Heart right ventricle (tissue), 16 donors: ENCODE results near the gene COG5. TPM values are rescaled to one million over a fixed set of nuclear protein-coding genes. Genes with fewer than 3 reads are reported as not detected.

ENCODE experiments used
- ATAC-seq, 8 donors: fragments of 200-7000 bp; cut with Tn5 transposase; one replicate each; pipeline ENCODE4 v1.9.1; 2020; ENCODE audit warnings: mild to moderate bottlenecking in 8 of 8, moderate library complexity in 8 of 8, moderate number of reproducible peaks in 1 of 8
- DNase-seq, 2 donors: peaks; one replicate each; pipeline ENCODE4 v3.0.0-alpha.2; 2020
- H3K27ac ChIP-seq, 10 donors: fragments of 200-600 bp; sonication (generic) in 2 of 10; one replicate each; pipeline versions ENCODE4 v1.5.0 to v1.8.0; 2020 to 2022; ENCODE audit warnings: mild to moderate bottlenecking in 3 of 10
- H3K27me3 ChIP-seq, 7 donors: fragments of 200-600 bp; one replicate each; pipeline ENCODE4 v1.8.0; 2021 to 2022; ENCODE audit warnings: mild to moderate bottlenecking in 2 of 7
- H3K36me3 ChIP-seq, 9 donors: fragments of 200-600 bp; sonication (generic) in 1 of 9; one replicate each; pipeline versions ENCODE4 v1.5.0 to v1.8.0; 2020 to 2022; ENCODE audit warnings: mild to moderate bottlenecking in 2 of 9
- H3K4me1 ChIP-seq, 9 donors: fragments of 200-600 bp; sonication (generic) in 1 of 9; one replicate each; pipeline versions ENCODE4 v1.5.0 to v1.8.0; 2020 to 2022; ENCODE audit warnings: mild to moderate bottlenecking in 4 of 9
- H3K4me3 ChIP-seq, 10 donors: fragments of 200-600 bp; sonication (generic) in 2 of 10; one replicate each; pipeline versions ENCODE4 v1.5.0 to v1.8.0; 2020 to 2022; ENCODE audit warnings: mild to moderate bottlenecking in 7 of 10, moderate library complexity in 2 of 10
- H3K9me3 ChIP-seq, 11 donors: fragments of 200-600 bp in 10 of 11; sonication (generic) in 2 of 11; one replicate each; pipeline versions ENCODE4 v1.5.0 to v1.8.0; 2013 to 2022; ENCODE audit warnings: mild to moderate bottlenecking in 2 of 11, control low read depth in 1 of 11, moderate library complexity in 1 of 11
- WGBS, 2 donors: extraction: QIAGEN DNeasy Blood & Tissue Kit; methylation state at CpG; one replicate each; pipeline ENCODE4 v1.1.7; 2013; ENCODE audit warnings: inconsistent platforms in 1 of 2; 5-methylcytosine and 5-hydroxymethylcytosine counted together
- intact Hi-C, 10 donors: fragments of 100-400 bp; cut with DNase I; formaldehyde crosslinking; loops; one replicate each; pipeline versions ENCODE4 v1.11.1 to v1.14.2; 2022
- polyA plus RNA-seq, 2 donors: library from polyadenylated mRNA; stranded (reverse); fragments of 200-250 nt; gene quantifications; one replicate each; pipeline ENCODE4 v1.2.3, GENCODE V29; 2013
- total RNA-seq, 10 donors: library from RNA; stranded (reverse); fragmentation: NEBNext Ultra II Directional in 3 of 10; extraction: Animal tissue kit (Norgen Biotek cat#: 25700) in 3 of 10; gene quantifications; one replicate each; pipeline versions ENCODE4 v1.2.1 to v1.2.4, GENCODE V29; 2021 to 2023
- TF ChIP-seq, protein P1 (sequence below), 9 donors: fragments of 200-600 bp; sonication (generic) in 2 of 9; IDR thresholded peaks; one replicate each; pipeline versions ENCODE4 v1.5.0 to v1.8.0; 2021 to 2022; ENCODE audit warnings: antibody characterized with exemption in 9 of 9, mild to moderate bottlenecking in 5 of 9, moderate library complexity in 1 of 9
- donor health status: Arrhythmogenic right ventricular cardiomyopathy.
- donor health status: ischemic (EF 13 %, LVEDD 7.1; RV severe dilation, severe dysfunction).
- donor health status: healthy with polysubstance abuse.
- donor health status: DM: no; HTN: yes; CAD: no.
- donor health status: DM: no; HTN: no; CAD: no.
- donor health status: ischemic (EF 25% LVEDD 6.9; RV normal size, moderate dysfunction).
- donor health status: ischemic (EF 25% LVEDD 5.7; RV mildly dilated, moderate dysfunction).
- donor health status: healthy.
- donor health status: DM: yes; HTN: yes; CAD: no.
- donor health status: Ischemic cardiomyopathy.
- donor health status: ischemic (EF 35%, LVEDD 5.7; RV mildly dilated, moderate dysfunction).
- donor health status: nonischemic (EF 11% LVEDD 7.7; RV severe dilation, severe dysfunction).
- donor health status: DM: yes; HTN: yes; CAD: no.
- donor health status: PGD.
- donor health status: ischemic (EF 29% LVEDD 5.4; RV normal size, mild dysfunction).
- donor health status: nonischemic (EF 23%, LVEDD 6.1; RV moderate dilation, normal function).

Gene COG5
- total and polyA plus RNA-seq, 12 donors, result 8.4 to 65.8 (median 52.2) TPM

- 100% methylated on average over 1 of the region's 1 CpG for WGBS, 2 donors
- H3K4me3 ChIP-seq, result no peak overlapping the region
- H3K27me3 ChIP-seq, result no peaks in the 10 kb centered on the region
- no peak overlapping the region for H3K27ac ChIP-seq
- intact Hi-C loops, result no loop called here
- H3K4me1 ChIP-seq, result peaks cover 0 to 10% (median 0%) of the 10 kb centered on the region in 9 donors
- H3K36me3 ChIP-seq, result peaks cover 0 to 11% (median 0%) of the 10 kb centered on the region in 9 donors
- TF ChIP-seq, protein P1, sequence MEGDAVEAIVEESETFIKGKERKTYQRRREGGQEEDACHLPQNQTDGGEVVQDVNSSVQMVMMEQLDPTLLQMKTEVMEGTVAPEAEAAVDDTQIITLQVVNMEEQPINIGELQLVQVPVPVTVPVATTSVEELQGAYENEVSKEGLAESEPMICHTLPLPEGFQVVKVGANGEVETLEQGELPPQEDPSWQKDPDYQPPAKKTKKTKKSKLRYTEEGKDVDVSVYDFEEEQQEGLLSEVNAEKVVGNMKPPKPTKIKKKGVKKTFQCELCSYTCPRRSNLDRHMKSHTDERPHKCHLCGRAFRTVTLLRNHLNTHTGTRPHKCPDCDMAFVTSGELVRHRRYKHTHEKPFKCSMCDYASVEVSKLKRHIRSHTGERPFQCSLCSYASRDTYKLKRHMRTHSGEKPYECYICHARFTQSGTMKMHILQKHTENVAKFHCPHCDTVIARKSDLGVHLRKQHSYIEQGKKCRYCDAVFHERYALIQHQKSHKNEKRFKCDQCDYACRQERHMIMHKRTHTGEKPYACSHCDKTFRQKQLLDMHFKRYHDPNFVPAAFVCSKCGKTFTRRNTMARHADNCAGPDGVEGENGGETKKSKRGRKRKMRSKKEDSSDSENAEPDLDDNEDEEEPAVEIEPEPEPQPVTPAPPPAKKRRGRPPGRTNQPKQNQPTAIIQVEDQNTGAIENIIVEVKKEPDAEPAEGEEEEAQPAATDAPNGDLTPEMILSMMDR (IDR thresholded peaks at IDR 0.05), result no peak
- H3K9me3 ChIP-seq, result peaks cover 0 to 5% (median 0%) of the 10 kb centered on the region in 11 donors
- no peak for DNase-seq
- ATAC-seq, result no peak
These were observed 117.2 kb downstream of the COG5 start for GRCh38 chr7:107446531-107446930.

- Histone ChIP-seq H3K4me3 (no peak overlapping the region), H3K27ac (no peak overlapping the region), H3K27me3 (no peaks in the 10 kb centered on the region), H3K9me3 (peaks cover 0 to 5% (median 0%) of the 10 kb centered on the region in 11 donors), H3K36me3 (no peaks in the 10 kb centered on the region), H3K4me1 (peaks cover 0 to 10% (median 0%) of the 10 kb centered on the region in 9 donors)
- TF ChIP-seq, protein P1 (IDR thresholded peaks at IDR 0.05), result no peak
- ATAC-seq (no peak), DNase-seq (no peak)
- 98 to 100% methylated on average over 1 of the region's 1 CpG for WGBS, 2 donors
- intact Hi-C loops, result no loop called here
These were observed 121.0 kb downstream of the COG5 start for GRCh38 chr7:107442678-107443077.

GRCh38 chr7:107441581-107442422 lies 121.9 kb downstream of the COG5 start:
- no peaks in the 10 kb centered on the region for H3K36me3 ChIP-seq
- no peak overlapping the region for H3K4me3 ChIP-seq
- H3K4me1 ChIP-seq, result peaks cover 0 to 10% (median 0%) of the 10 kb centered on the region in 9 donors
- H3K9me3 ChIP-seq, result peaks cover 0 to 5% (median 0%) of the 10 kb centered on the region in 11 donors
- H3K27ac ChIP-seq, result no peak overlapping the region
- ATAC-seq (no peak), DNase-seq (no peak)
- TF ChIP-seq, protein P1 (IDR thresholded peaks at IDR 0.05), result no peak
- intact Hi-C loops, result no loop called here
- no peaks in the 10 kb centered on the region for H3K27me3 ChIP-seq

- Histone ChIP-seq H3K27me3 (no peaks in the 10 kb centered on the region), H3K4me3 (no peak overlapping the region), H3K27ac (no peak overlapping the region), H3K36me3 (no peaks in the 10 kb centered on the region), H3K9me3 (peaks cover 0 to 11% (median 0%) of the 10 kb centered on the region in 11 donors), H3K4me1 (peaks cover 0 to 10% (median 0%) of the 10 kb centered on the region in 9 donors)
- TF ChIP-seq, protein P1 (IDR thresholded peaks at IDR 0.05), result no peak
- intact Hi-C loops, result no loop called here
- 93 to 97% methylated on average over 5 of the region's 5 CpGs for WGBS, 2 donors
- ATAC-seq, result peak in 1 of 8 donors; percentile 29
- DNase-seq, result no peak
These were observed 124.7 kb downstream of the COG5 start for GRCh38 chr7:107439025-107439424.
